ENCODE data around the gene LRP1B.

GRCh38 chr2:141611176-141611571 is 519.6 kb downstream of the LRP1B start:
- TF ChIP-seq CTCF (IDR thresholded peaks at IDR 0.05; ENCODE audit: low read depth, low read length, poor library complexity, severe bottlenecking): no peak
- no peak for TF ChIP-seq EZH2phosphoT487 (IDR thresholded peaks at IDR 0.05; ENCODE audit: borderline replicate concordance, low read length)
